RWPE1 (cell line): ENCODE results near the gene DCTN2.
A peak's percentile ranks its signal among the peaks of the same experiment; 100 is the strongest.

Source experiments
- CTCF ChIA-PET: fragments of 350-600 bp; sonication (Branson Sonifier 250); formaldehyde crosslinking; extraction: SDS; loops from one replicate; lab custom pipeline; 2021; lab: Yijun Ruan, JAX
- POLR2A ChIA-PET: fragments of 400-600 bp; formaldehyde crosslinking; extraction: SDS; loops from one replicate; lab custom pipeline; 2020; ENCODE audit warnings: antibody characterized with exemption; ENCODE audit not compliant: low non-redundant PET; lab: Yijun Ruan, JAX
- DNase-seq: peaks from one replicate; pipeline ENCODE4 v3.0.0; 2012; ENCODE audit warnings: low spot score
- H3K27ac ChIP-seq: fragments of 450-650 bp; 2 replicates; pipeline ENCODE4 v1.5.1; 2017
- TF ChIP-seq, protein P1 (sequence below): fragments of 450-650 bp; conservative IDR thresholded peaks from 2 replicates; pipeline ENCODE4 v1.5.1; 2017; ENCODE audit warnings: low read depth, mild to moderate bottlenecking

DCTN2 gene

DNA sequence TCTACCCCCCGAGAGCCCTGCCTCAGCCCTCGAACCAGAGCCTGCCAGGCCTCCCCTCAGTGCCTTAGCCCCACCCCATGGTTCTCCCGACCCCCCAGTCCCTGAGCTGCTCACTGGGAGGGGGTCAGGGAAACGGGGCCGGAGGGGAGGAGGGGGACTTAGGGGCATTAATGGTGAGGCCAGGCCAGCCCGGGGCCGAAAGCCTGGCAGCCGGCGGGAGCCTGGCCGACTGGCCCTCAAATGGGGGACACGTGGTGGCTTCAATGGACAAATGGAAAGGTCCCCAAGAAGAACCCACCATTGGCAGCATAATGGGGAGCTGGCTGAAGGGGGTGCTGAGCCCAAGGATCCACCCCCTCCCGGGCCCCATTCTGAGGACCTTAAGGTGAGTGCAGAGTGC, 18.8 kb downstream of the DCTN2 start:
- CTCF ChIA-PET = interaction anchor here (0.7 kb wide), 1 partner anchor 10 kb away, joined by 3 read pairs; no protein-coding TSS in a partner anchor
- TF ChIP-seq, protein P1, sequence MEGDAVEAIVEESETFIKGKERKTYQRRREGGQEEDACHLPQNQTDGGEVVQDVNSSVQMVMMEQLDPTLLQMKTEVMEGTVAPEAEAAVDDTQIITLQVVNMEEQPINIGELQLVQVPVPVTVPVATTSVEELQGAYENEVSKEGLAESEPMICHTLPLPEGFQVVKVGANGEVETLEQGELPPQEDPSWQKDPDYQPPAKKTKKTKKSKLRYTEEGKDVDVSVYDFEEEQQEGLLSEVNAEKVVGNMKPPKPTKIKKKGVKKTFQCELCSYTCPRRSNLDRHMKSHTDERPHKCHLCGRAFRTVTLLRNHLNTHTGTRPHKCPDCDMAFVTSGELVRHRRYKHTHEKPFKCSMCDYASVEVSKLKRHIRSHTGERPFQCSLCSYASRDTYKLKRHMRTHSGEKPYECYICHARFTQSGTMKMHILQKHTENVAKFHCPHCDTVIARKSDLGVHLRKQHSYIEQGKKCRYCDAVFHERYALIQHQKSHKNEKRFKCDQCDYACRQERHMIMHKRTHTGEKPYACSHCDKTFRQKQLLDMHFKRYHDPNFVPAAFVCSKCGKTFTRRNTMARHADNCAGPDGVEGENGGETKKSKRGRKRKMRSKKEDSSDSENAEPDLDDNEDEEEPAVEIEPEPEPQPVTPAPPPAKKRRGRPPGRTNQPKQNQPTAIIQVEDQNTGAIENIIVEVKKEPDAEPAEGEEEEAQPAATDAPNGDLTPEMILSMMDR = no peak
- peak overlapping the region; percentile 98 for H3K27ac ChIP-seq
- POLR2A ChIA-PET = interaction anchor here (0.9 kb wide), 1 partner anchor 7 kb away, joined by 3 read pairs; the partner anchor contains the start of gene DDIT3
- no peak for DNase-seq

DNA sequence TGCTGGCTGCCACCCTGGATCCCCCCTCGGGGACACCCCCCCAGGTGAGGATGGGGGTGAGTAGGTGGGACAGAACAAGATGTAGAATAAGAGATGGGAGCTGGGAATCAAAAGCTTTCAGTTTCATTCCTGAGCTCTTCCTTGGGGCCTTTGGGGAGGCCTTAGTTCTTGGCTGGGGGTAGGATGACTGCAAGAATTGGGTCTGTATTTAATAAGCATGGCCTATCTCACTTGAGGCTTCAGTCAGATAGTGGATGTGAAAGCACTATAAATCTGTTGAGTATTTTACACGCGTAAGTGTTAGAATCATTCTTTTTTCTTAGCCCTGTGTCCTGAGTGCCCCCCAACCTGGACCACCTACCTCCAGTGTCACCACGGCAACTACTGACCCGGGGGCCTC, 19.8 kb downstream of the DCTN2 start:
- DNase-seq = no peak
- ChIA-PET POLR2A (no interaction called here), CTCF (interaction anchor here (0.6 kb wide), 1 partner anchor 314 kb away, joined by 4 read pairs; no protein-coding TSS in a partner anchor)
- peak overlapping the region; percentile 98 for H3K27ac ChIP-seq
- TF ChIP-seq, protein P1 = no peak

DNA sequence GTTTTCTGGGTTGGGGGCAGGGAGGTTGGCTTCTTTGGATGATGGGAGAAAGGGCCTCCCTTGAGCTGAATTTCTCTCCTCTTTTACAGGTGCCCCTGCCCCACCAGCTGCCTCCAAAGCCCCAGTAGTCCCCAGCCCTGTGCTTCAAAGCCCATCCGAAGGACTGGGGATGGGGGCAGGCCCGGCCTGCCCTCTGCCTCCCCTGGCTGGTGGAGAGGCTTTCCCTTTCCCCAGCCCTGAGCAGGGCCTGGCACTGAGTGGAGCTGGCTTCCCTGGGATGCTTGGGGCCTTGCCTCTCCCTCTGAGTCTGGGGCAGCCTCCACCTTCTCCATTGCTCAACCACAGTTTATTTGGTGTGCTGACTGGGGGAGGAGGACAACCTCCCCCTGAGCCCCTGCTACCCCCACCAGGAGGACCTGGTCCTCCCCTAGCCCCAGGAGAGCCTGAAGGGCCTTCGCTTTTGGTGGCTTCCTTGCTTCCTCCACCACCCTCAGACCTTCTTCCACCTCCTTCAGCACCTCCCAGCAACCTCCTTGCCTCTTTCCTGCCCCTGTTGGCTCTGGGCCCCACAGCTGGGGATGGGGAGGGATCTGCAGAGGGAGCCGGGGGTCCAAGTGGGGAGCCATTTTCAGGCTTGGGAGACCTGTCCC, 20.4 kb downstream of the DCTN2 start:
- TF ChIP-seq, protein P1 = no peak
- ChIA-PET CTCF (no interaction called here), POLR2A (no interaction called here)
- DNase-seq = no peak
- H3K27ac ChIP-seq = peak overlapping the region; percentile 98

DNA sequence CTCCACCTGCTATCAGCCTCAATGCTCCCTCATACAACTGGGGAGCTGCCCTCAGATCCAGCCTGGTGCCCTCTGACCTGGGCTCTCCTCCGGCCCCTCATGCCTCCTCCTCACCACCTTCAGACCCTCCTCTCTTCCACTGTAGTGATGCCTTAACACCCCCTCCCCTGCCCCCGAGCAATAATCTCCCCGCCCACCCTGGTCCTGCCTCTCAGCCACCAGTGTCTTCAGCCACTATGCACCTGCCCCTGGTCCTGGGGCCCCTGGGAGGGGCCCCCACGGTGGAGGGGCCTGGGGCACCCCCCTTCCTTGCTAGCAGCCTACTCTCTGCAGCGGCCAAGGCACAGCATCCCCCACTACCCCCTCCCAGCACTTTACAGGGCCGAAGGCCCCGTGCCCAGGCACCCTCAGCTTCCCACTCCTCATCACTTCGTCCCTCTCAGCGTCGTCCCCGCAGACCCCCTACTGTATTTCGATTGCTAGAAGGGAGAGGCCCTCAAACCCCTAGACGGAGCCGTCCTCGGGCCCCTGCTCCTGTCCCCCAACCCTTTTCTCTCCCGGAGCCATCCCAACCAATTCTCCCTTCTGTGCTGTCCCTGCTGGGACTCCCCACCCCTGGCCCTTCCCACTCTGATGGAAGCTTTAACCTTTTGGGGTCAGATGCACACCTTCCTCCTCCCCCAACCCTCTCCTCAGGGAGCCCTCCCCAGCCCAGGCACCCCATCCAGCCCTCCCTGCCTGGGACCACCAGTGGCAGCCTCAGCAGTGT, 21.2 kb downstream of the DCTN2 start:
- CTCF ChIA-PET = no interaction called here
- POLR2A ChIA-PET = no interaction called here
- TF ChIP-seq, protein P1 = no peak
- DNase-seq = no peak
- H3K27ac ChIP-seq = peak overlapping the region; percentile 98

DNA sequence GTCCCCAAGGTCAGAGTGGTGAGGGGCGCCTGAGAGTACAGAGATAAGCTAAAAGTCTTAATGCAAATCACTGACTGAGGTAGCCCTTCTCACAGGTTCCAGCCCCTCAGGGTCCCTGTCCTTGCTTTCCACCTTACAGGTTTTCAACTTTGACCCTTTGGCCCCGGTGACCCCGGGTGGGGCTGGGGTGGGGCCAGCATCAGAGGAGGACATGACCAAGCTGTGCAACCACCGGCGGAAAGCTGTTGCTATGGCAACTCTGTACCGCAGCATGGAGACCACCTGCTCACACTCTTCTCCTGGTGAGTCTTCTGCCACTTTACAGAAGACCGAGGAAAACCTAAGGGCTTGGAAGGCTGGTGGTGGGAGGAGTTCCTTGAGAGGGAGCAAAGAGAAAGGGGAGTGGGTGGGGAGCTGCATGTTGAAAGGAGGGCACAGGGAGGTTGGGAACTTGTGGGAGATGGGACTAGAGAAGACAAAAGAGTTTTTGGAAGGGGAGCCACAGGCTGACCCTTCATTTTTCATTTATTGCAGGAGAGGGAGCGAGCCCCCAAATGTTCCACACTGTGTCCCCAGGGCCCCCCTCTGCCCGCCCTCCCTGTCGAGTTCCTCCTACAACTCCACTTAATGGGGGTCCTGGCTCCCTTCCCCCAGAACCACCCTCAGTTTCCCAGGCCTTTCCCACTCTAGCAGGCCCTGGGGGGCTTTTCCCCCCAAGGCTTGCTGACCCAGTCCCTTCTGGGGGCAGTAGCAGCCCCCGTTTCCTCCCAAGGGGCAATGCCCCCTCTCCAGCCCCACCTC, 22.0 kb downstream of the DCTN2 start:
- peak overlapping the region; percentile 98 for H3K27ac ChIP-seq
- no peak for DNase-seq
- ChIA-PET CTCF (interaction anchor here (0.8 to 1.1 kb wide), 3 partner anchors 10 to 349 kb away, joined by 3 read pairs; no protein-coding TSS in a partner anchor), POLR2A (no interaction called here)
- TF ChIP-seq, protein P1 = no peak
